ENCODE data around the gene DSCAML1. TPM values are rescaled to one million over a fixed set of nuclear protein-coding genes. Genes with fewer than 3 reads are reported as not detected.

DSCAML1 gene
- total and polyA plus RNA-seq, 10 of the 15 experiments (the other 5 are each of a cell fraction or from before 2014, with no cell fraction given): 0.03 to 0.18 (median 0.06) TPM; not detected in 1

DNA sequence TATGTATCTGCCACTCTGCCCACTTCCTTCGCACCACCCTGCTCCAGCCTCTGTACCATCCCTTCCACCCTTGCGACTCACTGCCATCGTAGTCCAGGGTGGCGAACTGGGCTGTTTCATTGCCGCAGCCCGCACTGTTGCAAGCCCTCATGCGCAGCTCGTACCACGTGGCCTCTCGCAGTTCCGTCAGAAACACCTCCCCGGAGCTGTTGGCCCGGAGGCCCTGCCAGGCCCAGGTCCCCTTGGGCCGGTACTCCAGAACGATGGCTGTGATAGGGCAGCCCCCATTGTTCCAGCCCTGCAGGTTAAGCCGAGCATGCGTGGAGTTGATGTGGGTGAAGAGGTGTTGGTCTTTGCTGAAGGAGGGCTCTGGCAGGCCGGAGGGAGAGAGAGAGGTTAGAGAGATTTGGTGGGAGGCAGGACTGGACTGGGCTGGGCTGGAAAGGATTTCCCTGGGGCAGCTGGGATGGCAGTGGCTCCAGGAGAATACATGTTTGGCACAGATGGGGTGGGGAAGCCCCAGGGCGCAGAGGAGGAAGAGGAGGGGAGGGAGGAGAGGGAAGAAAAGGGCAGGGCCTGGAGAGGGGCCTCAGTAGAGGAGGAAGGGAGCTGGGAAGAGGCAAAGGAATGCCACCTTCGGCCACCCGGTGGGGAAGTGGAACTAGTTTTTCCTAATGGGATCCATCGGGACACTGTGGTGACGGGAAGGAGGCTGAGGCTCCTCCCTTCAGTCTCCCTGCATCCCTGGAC is 359.8 kb downstream of the DSCAML1 start:
- no peaks in the 10 kb centered on the region for H3K79me2 ChIP-seq (ENCODE audit: control insufficient read depth, insufficient read depth, low read length)
- H3K9me3 ChIP-seq (replicated peaks; ENCODE audit: control insufficient read depth, insufficient read depth, low read length): no peaks in the 10 kb centered on the region
- no peaks in the 10 kb centered on the region; a peak in 1 of 4 replicates for H3K27me3 ChIP-seq (replicated peaks in 1 of 2; ENCODE audit: control insufficient read depth in 2 of 2, insufficient read depth in 2 of 2, low read length in 1 of 2)
- no peak overlapping the region for H3K27ac ChIP-seq (ENCODE audit: control insufficient read depth, insufficient read depth)
- no peak overlapping the region for H3K4me2 ChIP-seq (ENCODE audit: control insufficient read depth, insufficient read depth)
- RAD21 ChIA-PET (ENCODE audit: unreplicated experiment): no interaction called here
- FAIRE-seq: no peak
- in situ Hi-C loops (cut with MboI) (loop anchor here (25.0 kb wide), 1 partner anchor 625 kb away; no protein-coding TSS in a partner anchor), intact Hi-C loops (cut with micrococcal nuclease; ENCODE audit: unreplicated experiment) (no loop called here)
- peaks cover 19% of the 10 kb centered on the region for H3K4me1 ChIP-seq (ENCODE audit: control insufficient read depth, insufficient read depth, low read length)
- SMC1A ChIA-PET (ENCODE audit: uncharacterized antibody, unreplicated experiment): interaction anchor here (1.3 kb wide), 1 partner anchor 11 kb away, joined by 4 read pairs; no protein-coding TSS in a partner anchor
- WGBS (ENCODE audit: insufficient coverage, insufficient replicate concordance, low lambda C conversion rate, missing lambda C conversion rate): 64% methylated on average over 23 of the region's 23 CpGs
- CTCF ChIA-PET: no interaction called here
- no peak overlapping the region for H3K4me3 ChIP-seq
- no peaks in the 10 kb centered on the region for H3K36me3 ChIP-seq (ENCODE audit: control insufficient read depth in 2 of 2, insufficient read depth in 2 of 2, low read length in 1 of 2)
- no peak for DNase-seq (ENCODE audit: low read depth, low spot score)
- no peak overlapping the region for H3K9ac ChIP-seq (ENCODE audit: control insufficient read depth, insufficient read depth, low read length)
- ATAC-seq: no peak
- POLR2A ChIA-PET: no interaction called here
- BruUV-seq (replicated peaks): no TSS peak
- no peak overlapping the region for H2AFZ ChIP-seq (ENCODE audit: control insufficient read depth, low read depth, low read length)
- H4K20me1 ChIP-seq (ENCODE audit: control insufficient read depth, insufficient read depth): no peaks in the 10 kb centered on the region
- no peak for TF ChIP-seq EP300 (IDR thresholded peaks at IDR 0.05; ENCODE audit: borderline replicate concordance in 1 of 2, control insufficient read depth in 1 of 2, low read depth in 2 of 2, low read length in 2 of 2)
- TF ChIP-seq NR2C1 (IDR thresholded peaks at IDR 0.05): no peak
- TF ChIP-seq ZNF207 (IDR thresholded peaks at IDR 0.05; ENCODE audit: borderline replicate concordance): no peak
- no peak for TF ChIP-seq HCFC1 (IDR thresholded peaks at IDR 0.05; ENCODE audit: low read length)
- TF ChIP-seq, protein P1, sequence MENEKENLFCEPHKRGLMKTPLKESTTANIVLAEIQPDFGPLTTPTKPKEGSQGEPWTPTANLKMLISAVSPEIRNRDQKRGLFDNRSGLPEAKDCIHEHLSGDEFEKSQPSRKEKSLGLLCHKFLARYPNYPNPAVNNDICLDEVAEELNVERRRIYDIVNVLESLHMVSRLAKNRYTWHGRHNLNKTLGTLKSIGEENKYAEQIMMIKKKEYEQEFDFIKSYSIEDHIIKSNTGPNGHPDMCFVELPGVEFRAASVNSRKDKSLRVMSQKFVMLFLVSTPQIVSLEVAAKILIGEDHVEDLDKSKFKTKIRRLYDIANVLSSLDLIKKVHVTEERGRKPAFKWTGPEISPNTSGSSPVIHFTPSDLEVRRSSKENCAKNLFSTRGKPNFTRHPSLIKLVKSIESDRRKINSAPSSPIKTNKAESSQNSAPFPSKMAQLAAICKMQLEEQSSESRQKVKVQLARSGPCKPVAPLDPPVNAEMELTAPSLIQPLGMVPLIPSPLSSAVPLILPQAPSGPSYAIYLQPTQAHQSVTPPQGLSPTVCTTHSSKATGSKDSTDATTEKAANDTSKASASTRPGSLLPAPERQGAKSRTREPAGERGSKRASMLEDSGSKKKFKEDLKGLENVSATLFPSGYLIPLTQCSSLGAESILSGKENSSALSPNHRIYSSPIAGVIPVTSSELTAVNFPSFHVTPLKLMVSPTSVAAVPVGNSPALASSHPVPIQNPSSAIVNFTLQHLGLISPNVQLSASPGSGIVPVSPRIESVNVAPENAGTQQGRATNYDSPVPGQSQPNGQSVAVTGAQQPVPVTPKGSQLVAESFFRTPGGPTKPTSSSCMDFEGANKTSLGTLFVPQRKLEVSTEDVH (IDR thresholded peaks at IDR 0.05; ENCODE audit: low read depth, partially characterized antibody): no peak
- no peak for TF ChIP-seq CBX5 (IDR thresholded peaks at IDR 0.05; ENCODE audit: low read depth)
- no peak for TF ChIP-seq KDM1A (IDR thresholded peaks at IDR 0.05; ENCODE audit: borderline replicate concordance)
- TF ChIP-seq, protein P2, sequence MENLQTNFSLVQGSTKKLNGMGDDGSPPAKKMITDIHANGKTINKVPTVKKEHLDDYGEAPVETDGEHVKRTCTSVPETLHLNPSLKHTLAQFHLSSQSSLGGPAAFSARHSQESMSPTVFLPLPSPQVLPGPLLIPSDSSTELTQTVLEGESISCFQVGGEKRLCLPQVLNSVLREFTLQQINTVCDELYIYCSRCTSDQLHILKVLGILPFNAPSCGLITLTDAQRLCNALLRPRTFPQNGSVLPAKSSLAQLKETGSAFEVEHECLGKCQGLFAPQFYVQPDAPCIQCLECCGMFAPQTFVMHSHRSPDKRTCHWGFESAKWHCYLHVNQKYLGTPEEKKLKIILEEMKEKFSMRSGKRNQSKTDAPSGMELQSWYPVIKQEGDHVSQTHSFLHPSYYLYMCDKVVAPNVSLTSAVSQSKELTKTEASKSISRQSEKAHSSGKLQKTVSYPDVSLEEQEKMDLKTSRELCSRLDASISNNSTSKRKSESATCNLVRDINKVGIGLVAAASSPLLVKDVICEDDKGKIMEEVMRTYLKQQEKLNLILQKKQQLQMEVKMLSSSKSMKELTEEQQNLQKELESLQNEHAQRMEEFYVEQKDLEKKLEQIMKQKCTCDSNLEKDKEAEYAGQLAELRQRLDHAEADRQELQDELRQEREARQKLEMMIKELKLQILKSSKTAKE (IDR thresholded peaks at IDR 0.05; ENCODE audit: low read depth, poor library complexity, severe bottlenecking): no peak
- TF ChIP-seq, protein P3, sequence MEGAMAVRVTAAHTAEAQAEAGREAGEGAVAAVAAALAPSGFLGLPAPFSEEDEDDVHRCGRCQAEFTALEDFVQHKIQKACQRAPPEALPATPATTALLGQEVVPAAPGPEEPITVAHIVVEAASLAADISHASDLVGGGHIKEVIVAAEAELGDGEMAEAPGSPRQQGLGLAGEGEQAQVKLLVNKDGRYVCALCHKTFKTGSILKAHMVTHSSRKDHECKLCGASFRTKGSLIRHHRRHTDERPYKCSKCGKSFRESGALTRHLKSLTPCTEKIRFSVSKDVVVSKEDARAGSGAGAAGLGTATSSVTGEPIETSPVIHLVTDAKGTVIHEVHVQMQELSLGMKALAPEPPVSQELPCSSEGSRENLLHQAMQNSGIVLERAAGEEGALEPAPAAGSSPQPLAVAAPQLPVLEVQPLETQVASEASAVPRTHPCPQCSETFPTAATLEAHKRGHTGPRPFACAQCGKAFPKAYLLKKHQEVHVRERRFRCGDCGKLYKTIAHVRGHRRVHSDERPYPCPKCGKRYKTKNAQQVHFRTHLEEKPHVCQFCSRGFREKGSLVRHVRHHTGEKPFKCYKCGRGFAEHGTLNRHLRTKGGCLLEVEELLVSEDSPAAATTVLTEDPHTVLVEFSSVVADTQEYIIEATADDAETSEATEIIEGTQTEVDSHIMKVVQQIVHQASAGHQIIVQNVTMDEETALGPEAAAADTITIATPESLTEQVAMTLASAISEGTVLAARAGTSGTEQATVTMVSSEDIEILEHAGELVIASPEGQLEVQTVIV (IDR thresholded peaks at IDR 0.05; ENCODE audit: borderline replicate concordance, partially characterized antibody): no peak
- TF ChIP-seq, protein P4, sequence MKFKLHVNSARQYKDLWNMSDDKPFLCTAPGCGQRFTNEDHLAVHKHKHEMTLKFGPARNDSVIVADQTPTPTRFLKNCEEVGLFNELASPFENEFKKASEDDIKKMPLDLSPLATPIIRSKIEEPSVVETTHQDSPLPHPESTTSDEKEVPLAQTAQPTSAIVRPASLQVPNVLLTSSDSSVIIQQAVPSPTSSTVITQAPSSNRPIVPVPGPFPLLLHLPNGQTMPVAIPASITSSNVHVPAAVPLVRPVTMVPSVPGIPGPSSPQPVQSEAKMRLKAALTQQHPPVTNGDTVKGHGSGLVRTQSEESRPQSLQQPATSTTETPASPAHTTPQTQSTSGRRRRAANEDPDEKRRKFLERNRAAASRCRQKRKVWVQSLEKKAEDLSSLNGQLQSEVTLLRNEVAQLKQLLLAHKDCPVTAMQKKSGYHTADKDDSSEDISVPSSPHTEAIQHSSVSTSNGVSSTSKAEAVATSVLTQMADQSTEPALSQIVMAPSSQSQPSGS (IDR thresholded peaks at IDR 0.05; ENCODE audit: low read length): no peak

Measured in GM12878 (cell line).